Measurements from ENCODE around the gene ANXA11. TPM values are rescaled to one million over a fixed set of nuclear protein-coding genes. Genes with fewer than 3 reads are reported as not detected.

Gene ANXA11
- total and polyA plus RNA-seq, 2 experiments from 2014 or later: 42.3 to 70.0 TPM

DNA sequence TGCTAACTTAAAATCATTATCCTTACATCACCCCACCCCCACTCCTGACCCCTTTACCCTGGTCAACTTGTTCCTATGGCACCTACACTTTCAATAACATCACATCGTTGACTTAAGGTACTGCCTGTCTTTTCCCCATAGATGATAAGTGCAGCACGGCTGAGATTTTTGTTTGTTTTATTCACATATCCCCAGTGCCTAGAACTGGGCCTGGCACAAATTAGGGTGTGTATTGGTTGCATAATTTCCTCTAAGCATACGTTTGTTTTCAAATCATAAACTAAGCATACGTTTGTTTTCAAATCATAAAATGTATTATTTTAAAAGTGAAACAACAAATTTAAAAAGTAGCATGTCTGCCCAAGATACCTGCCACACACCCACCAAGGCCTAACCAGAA, 35.3 kb downstream of the ANXA11 start:
- Mint-ChIP-seq H3K27me3 (ENCODE audit: insufficient read depth, low read depth, poor library complexity) (peaks cover 5% of the 10 kb centered on the region), H3K4me3 (no peak overlapping the region), H3K9me3 (no peaks in the 10 kb centered on the region), H3K27ac (no peak overlapping the region), H3K36me3 (ENCODE audit: low read depth) (peaks cover 6% of the 10 kb centered on the region; the same call in 1 of the 3 replicates), H3K4me1 (peaks cover 27% of the 10 kb centered on the region)
- Histone ChIP-seq H3K27ac (ENCODE audit: low read depth) (no peak overlapping the region), H4K20me1 (replicated peaks; ENCODE audit: insufficient read depth) (peaks cover 2% of the 10 kb centered on the region), H3K27me3 (ENCODE audit: insufficient read depth) (no peaks in the 10 kb centered on the region), H2AFZ (no peak overlapping the region), H3K9me2 (ENCODE audit: insufficient read depth) (no peaks in the 10 kb centered on the region), H3F3A (replicated peaks; ENCODE audit: low read depth) (no peaks in the 10 kb centered on the region), H3K4me1 (ENCODE audit: insufficient read depth) (peaks cover 8% of the 10 kb centered on the region; the same call in 1 of the 2 replicates), H3K4me3 (no peak overlapping the region), H3K36me3 (ENCODE audit: insufficient read depth) (no peaks in the 10 kb centered on the region), H3K4me2 (no peak overlapping the region), H3K79me2 (replicated peaks; ENCODE audit: insufficient read depth) (no peaks in the 10 kb centered on the region)
- ATAC-seq: no peak
- TF ChIP-seq, protein P1, sequence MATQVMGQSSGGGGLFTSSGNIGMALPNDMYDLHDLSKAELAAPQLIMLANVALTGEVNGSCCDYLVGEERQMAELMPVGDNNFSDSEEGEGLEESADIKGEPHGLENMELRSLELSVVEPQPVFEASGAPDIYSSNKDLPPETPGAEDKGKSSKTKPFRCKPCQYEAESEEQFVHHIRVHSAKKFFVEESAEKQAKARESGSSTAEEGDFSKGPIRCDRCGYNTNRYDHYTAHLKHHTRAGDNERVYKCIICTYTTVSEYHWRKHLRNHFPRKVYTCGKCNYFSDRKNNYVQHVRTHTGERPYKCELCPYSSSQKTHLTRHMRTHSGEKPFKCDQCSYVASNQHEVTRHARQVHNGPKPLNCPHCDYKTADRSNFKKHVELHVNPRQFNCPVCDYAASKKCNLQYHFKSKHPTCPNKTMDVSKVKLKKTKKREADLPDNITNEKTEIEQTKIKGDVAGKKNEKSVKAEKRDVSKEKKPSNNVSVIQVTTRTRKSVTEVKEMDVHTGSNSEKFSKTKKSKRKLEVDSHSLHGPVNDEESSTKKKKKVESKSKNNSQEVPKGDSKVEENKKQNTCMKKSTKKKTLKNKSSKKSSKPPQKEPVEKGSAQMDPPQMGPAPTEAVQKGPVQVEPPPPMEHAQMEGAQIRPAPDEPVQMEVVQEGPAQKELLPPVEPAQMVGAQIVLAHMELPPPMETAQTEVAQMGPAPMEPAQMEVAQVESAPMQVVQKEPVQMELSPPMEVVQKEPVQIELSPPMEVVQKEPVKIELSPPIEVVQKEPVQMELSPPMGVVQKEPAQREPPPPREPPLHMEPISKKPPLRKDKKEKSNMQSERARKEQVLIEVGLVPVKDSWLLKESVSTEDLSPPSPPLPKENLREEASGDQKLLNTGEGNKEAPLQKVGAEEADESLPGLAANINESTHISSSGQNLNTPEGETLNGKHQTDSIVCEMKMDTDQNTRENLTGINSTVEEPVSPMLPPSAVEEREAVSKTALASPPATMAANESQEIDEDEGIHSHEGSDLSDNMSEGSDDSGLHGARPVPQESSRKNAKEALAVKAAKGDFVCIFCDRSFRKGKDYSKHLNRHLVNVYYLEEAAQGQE (IDR thresholded peaks at IDR 0.05; ENCODE audit: unreplicated experiment): no peak
- TF ChIP-seq EZH2 (IDR thresholded peaks at IDR 0.05; ENCODE audit: low read depth, unreplicated experiment) (no peak), ZNF331 (CRISPR knock-in tag; IDR thresholded peaks at IDR 0.05; ENCODE audit: low read depth) (no peak), ZNF114 (CRISPR knock-in tag; IDR thresholded peaks at IDR 0.05) (no peak), CREB1 (CRISPR knock-in tag; IDR thresholded peaks at IDR 0.05; ENCODE audit: low read depth) (no peak), STAT1 (IDR thresholded peaks at IDR 0.05; ENCODE audit: unreplicated experiment) (no peak), POLR2AphosphoS5 (IDR thresholded peaks at IDR 0.05; ENCODE audit: low read depth) (no peak), JUNB (IDR thresholded peaks at IDR 0.05; ENCODE audit: unreplicated experiment) (no peak), EZH2phosphoT487 (IDR thresholded peaks at IDR 0.05; ENCODE audit: unreplicated experiment) (no peak), NANOG (IDR thresholded peaks at IDR 0.05; ENCODE audit: borderline replicate concordance) (no peak)
- TF ChIP-seq, protein P2, sequence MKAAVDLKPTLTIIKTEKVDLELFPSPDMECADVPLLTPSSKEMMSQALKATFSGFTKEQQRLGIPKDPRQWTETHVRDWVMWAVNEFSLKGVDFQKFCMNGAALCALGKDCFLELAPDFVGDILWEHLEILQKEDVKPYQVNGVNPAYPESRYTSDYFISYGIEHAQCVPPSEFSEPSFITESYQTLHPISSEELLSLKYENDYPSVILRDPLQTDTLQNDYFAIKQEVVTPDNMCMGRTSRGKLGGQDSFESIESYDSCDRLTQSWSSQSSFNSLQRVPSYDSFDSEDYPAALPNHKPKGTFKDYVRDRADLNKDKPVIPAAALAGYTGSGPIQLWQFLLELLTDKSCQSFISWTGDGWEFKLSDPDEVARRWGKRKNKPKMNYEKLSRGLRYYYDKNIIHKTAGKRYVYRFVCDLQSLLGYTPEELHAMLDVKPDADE (IDR thresholded peaks at IDR 0.05): no peak
- TF ChIP-seq, protein P3, sequence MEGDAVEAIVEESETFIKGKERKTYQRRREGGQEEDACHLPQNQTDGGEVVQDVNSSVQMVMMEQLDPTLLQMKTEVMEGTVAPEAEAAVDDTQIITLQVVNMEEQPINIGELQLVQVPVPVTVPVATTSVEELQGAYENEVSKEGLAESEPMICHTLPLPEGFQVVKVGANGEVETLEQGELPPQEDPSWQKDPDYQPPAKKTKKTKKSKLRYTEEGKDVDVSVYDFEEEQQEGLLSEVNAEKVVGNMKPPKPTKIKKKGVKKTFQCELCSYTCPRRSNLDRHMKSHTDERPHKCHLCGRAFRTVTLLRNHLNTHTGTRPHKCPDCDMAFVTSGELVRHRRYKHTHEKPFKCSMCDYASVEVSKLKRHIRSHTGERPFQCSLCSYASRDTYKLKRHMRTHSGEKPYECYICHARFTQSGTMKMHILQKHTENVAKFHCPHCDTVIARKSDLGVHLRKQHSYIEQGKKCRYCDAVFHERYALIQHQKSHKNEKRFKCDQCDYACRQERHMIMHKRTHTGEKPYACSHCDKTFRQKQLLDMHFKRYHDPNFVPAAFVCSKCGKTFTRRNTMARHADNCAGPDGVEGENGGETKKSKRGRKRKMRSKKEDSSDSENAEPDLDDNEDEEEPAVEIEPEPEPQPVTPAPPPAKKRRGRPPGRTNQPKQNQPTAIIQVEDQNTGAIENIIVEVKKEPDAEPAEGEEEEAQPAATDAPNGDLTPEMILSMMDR (conservative IDR thresholded peaks at IDR 0.05; ENCODE audit: low read depth in 2 of 2): no peak
- TF ChIP-seq, protein P4, sequence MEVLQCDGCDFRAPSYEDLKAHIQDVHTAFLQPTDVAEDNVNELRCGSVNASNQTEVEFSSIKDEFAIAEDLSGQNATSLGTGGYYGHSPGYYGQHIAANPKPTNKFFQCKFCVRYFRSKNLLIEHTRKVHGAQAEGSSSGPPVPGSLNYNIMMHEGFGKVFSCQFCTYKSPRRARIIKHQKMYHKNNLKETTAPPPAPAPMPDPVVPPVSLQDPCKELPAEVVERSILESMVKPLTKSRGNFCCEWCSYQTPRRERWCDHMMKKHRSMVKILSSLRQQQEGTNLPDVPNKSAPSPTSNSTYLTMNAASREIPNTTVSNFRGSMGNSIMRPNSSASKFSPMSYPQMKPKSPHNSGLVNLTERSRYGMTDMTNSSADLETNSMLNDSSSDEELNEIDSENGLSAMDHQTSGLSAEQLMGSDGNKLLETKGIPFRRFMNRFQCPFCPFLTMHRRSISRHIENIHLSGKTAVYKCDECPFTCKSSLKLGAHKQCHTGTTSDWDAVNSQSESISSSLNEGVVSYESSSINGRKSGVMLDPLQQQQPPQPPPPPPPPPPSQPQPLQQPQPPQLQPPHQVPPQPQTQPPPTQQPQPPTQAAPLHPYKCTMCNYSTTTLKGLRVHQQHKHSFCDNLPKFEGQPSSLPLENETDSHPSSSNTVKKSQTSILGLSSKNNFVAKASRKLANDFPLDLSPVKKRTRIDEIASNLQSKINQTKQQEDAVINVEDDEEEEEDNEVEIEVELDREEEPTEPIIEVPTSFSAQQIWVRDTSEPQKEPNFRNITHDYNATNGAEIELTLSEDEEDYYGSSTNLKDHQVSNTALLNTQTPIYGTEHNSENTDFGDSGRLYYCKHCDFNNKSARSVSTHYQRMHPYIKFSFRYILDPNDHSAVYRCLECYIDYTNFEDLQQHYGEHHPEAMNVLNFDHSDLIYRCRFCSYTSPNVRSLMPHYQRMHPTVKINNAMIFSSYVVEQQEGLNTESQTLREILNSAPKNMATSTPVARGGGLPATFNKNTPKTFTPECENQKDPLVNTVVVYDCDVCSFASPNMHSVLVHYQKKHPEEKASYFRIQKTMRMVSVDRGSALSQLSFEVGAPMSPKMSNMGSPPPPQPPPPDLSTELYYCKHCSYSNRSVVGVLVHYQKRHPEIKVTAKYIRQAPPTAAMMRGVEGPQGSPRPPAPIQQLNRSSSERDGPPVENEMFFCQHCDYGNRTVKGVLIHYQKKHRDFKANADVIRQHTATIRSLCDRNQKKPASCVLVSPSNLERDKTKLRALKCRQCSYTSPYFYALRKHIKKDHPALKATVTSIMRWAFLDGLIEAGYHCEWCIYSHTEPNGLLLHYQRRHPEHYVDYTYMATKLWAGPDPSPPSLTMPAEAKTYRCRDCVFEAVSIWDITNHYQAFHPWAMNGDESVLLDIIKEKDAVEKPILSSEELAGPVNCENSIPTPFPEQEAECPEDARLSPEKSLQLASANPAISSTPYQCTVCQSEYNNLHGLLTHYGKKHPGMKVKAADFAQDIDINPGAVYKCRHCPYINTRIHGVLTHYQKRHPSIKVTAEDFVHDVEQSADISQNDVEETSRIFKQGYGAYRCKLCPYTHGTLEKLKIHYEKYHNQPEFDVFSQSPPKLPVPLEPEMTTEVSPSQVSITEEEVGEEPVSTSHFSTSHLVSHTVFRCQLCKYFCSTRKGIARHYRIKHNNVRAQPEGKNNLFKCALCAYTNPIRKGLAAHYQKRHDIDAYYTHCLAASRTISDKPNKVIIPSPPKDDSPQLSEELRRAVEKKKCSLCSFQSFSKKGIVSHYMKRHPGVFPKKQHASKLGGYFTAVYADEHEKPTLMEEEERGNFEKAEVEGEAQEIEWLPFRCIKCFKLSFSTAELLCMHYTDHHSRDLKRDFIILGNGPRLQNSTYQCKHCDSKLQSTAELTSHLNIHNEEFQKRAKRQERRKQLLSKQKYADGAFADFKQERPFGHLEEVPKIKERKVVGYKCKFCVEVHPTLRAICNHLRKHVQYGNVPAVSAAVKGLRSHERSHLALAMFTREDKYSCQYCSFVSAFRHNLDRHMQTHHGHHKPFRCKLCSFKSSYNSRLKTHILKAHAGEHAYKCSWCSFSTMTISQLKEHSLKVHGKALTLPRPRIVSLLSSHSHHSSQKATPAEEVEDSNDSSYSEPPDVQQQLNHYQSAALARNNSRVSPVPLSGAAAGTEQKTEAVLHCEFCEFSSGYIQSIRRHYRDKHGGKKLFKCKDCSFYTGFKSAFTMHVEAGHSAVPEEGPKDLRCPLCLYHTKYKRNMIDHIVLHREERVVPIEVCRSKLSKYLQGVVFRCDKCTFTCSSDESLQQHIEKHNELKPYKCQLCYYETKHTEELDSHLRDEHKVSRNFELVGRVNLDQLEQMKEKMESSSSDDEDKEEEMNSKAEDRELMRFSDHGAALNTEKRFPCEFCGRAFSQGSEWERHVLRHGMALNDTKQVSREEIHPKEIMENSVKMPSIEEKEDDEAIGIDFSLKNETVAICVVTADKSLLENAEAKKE (CRISPR knock-in tag; IDR thresholded peaks at IDR 0.05): no peak
- DNase-seq (ENCODE audit: low spot score): no peak

All from GM23338 (cell line).